Activated CD4-positive, alpha-beta T cell treated with anti-CD3 and anti-CD28 coated beads, Interleukin-2, amount 50 U/mL, for 16 hours (primary cell): ENCODE measurements around the gene MLPH.
"Not testable (repeated sequence)": the region's sequence is repeated elsewhere in the genome, so short reads cannot be mapped to it uniquely, and the experiment has no call there.

Source experiments
- DNase-seq: peaks from one replicate; pipeline ENCODE4 v3.0.0-alpha.2; 2020

The MLPH gene

DNA sequence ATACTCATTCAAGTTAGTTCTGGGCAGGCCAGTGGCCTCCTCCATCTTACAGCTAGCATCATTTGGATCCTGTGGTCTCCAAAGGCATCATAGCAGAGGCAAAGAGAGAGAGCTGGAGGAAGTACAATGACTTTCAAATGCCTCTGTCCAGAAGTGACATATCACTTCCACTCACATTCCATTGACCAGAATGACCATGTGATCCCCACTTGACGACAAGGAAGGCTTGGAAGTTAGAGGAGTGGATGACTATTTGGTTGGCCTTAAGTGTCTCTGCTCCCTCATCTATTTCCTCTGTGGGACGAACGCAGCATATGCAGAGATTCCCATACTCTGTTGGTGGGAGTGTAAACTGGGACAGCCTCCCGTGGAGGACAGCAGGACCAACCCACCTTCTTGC lies 27.8 kb upstream of the MLPH start:
- no peak for DNase-seq

DNA sequence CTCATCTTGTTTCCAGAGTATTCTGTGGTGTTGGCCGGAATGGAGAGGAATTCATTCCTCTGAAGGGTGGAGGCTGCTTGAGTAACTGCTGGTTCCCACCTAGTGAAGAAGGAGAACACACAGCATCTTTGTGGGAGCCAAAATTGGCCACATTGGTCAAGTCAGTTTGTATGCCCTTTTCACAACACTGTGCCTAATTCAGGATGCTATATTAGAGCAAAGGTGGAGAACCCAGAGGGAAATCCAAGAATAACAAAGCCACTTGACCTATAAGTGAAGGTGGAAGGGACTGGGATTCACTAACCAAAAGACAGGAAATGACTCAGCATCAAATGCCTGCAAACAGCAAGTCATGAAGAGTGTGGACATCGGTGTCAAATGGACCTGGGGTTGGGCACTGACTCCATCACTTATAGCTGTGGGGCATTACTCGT lies 27.3 kb upstream of the MLPH start:
- DNase-seq = no peak

GRCh38 chr2:237464757-237465391 lies 22.2 kb upstream of the MLPH start:
- DNase-seq = no peak

DNA sequence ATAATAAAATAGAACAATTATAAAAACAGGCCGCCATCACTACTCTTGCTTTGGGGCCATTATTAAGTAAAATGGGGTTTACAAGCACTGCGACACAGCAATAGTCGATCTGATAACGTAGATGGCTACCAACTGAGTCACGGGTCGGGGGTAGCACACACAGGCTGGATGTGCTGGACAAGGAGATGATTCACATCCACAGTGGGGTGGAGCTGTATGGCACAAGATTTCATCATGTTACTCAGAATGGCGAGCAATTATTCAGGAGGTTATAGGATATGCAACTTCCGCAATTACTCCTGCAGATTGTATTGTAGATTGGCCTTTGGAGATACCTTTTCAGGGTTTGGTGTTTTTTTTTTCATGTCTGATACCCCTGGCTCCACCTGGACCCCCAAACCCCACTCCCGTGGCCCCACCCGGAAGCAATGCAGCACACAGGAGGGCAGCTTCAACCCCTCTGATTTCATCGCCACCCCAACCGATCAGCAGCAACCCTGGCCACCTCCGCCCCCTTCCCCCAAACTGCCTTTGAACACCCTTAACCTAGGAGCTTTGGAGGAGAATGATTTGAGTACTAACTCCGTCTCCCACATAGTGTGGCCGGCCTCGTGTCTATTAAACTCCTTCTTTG lies 21.4 kb upstream of the MLPH start:
- peak; percentile 42 for DNase-seq

DNA sequence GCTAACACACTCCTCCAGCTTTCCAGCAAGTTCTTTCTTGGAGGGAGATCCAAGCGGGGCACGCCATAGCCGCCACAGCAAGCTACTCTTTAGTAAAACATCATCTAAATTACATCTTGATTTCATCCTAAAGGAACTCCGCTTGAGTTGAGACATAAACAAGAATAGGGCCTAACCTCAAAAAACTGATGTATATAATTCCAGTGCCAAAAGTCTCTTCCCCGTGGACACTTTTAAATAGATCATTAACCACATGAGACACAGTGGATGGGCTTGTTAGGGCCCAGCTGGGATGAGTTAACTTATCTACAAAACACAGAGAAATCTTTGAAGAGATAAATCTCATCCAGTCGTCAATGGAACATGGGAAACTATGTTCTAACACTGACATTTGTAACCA lies 20.8 kb upstream of the MLPH start:
- no peak for DNase-seq

- DNase-seq = no peak
Observed at GRCh38 chr2:237467447-237468179, 19.4 kb upstream of the MLPH start.

- DNase-seq = not testable (repeated sequence)
Observed at GRCh38 chr2:237469410-237469809, 17.6 kb upstream of the MLPH start.

DNA sequence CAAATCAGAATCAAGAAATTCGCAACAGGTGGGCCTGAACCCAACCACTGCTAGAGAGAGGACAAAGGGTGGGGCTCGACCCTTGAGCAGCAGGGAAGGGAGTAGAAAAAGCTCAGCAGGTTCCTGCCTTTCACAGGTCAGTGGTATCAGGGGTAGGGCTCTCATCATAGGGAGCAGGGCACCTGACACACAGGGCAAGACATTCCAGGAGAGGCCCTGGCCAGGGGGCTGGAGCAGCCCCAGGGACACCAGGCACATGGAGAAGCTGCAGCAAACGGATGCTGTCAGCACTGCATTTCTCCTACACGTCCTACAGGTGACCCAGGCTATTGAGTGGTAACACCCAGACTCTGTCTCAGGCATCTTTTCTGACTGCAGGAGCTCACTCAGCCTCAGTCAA lies 17.2 kb upstream of the MLPH start:
- no peak for DNase-seq

DNA sequence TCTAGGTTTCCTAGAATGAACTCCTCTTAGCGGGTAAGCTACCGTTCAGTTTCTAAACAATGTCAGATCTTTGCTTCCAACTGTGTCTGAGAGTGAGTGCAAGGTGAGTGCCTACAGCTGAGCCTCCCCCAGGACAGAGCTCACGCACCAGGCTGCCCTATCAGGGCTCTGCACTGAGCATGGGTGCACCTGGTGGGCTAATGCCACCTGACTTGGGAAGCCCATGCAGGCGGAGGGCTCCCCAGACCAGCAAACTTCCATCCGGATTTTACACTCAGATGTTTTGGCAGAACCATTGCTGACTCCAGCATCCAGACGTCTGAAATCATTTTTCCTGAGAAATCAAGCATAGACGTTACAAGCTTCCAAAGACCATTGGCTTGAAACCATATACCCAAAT lies 16.1 kb upstream of the MLPH start:
- no peak for DNase-seq

DNA sequence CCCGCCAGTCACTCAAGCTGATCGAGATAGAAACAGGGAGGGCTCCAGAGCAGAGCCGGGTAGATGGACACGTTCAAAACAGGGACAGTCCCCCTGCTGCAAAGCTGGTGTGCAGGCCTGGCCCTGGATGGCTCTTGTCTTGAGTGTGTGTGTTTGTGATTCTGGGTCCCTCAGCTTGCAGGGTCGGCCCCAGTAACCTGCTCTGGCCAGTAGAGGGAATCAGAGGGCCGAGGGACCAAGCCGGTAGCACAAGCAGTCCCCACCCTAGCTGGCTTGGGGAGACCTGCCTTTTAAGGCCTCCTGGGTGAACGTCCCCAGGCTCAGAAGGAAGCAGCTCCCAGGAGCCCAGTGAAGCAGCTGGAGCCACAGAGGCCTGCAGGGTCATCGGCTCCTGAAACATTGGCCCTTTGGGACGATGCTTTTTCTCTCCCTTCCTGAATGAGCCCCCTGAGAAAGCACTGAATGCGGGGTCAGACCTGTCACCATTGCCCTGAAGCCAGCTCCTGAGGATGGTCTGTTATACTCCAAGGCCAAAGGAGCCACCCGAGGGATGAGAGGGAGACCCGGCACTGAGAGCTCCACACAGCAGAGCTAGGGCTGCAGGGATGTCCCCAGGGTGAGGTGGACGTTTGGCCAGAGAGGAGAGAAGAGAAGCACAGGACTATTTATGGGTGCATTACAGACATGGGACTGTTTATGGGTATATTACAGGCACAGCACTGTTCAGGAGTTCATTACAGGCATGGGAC lies 15.4 kb upstream of the MLPH start:
- peak; percentile 41 for DNase-seq

DNA sequence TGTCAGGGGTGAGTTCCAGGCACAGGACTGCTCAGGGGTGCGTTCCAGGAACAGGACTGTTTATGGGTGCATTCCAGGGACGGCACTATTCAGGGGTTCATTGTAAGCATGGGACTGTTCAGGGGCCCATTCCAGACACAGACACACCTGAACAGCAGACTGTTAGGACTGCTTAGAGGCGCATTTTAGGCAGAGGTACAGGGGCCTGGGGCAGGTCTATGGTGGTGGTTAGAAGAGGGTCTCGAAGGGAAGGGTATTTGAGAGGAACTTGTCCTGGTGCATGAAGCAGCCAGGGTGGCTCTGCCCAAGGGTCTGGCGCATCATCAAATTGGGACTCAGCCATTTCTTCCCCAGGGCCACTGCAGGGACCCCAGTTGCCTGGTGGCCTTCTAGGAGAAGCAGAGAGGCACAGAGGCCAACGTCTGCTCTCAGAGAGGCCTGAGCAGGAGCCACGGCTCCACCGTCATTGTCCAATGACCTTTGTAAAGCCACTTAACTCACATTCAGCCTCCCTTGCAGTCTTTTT lies 14.8 kb upstream of the MLPH start:
- no peak for DNase-seq

GRCh38 chr2:237472909-237473877 lies 13.9 kb upstream of the MLPH start:
- DNase-seq = no peak

DNA sequence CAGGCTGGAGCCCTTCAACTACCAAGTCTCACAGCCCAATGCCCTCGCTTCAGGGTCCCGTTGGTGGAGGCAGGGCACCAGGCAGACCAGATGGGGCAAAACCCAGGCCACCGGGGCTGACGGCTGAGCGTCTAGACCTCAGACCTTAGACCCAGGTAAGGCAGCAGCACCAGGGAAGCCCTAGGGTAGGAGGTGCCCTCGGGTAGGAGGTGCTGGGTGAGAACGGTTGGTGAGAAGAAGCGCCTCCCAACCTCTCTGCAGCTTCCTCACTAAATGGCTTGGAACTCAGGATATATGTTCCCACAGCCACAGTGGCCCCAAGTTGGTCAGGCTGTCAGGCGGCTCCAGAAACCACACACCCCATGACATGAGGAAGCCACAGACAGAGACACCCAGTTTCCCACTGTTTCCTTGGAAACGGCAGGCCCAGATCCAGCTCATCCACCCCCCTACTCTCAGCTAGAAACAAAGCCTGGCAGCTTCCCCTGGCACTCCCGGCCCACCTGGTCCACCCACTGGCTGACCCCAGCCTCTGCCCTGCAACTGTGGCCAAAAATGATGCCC lies 13.1 kb upstream of the MLPH start:
- DNase-seq = no peak

DNA sequence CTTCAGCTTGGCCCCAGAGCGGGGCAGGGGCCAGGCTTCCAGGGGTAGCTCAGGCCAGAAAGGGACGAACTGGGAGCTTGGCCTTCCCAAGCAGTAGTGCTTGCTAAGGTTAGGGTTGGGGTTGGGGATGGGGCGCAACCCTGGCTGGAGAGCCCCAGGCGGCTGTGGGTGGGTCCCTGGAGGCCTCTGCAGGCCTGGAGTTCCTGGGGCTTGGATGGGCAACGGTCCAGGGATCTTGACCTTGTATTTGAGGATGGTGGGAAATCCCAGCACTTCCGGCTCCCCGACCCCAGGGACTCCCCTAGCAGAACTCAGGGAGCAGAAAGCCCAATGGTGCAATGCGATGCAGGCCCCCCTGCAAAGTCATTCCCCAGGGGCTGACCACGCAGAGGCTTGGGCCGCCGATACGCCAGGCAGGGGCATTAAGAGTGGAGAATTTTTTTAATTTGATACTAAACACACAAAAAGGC lies 12.6 kb upstream of the MLPH start:
- DNase-seq = no peak

- peak; percentile 70 for DNase-seq
Observed at GRCh38 chr2:237474931-237475703, 11.9 kb upstream of the MLPH start.

GRCh38 chr2:237475704-237476141 lies 11.3 kb upstream of the MLPH start:
- DNase-seq = peak; percentile 14

GRCh38 chr2:237478095-237478494 lies 9.0 kb upstream of the MLPH start:
- DNase-seq = no peak

DNA sequence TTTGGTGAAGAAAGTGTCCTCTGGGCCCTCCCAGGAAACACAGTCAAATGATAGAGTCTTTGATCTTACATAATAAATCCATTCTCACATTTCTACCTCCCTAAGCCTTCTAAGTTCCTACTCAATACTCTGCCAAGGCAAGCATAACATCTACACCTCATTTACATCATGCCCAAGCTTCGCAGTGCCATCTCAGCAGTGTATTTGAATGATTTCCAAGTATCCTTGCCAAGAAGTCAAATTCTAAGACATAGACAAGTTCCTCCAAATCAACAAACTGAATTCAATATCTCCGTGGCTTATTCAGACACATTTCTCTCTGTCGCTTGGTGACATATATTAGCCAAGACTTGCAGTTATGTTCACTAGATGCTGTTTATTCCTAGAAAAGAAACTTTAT lies 8.1 kb upstream of the MLPH start:
- no peak for DNase-seq

DNA sequence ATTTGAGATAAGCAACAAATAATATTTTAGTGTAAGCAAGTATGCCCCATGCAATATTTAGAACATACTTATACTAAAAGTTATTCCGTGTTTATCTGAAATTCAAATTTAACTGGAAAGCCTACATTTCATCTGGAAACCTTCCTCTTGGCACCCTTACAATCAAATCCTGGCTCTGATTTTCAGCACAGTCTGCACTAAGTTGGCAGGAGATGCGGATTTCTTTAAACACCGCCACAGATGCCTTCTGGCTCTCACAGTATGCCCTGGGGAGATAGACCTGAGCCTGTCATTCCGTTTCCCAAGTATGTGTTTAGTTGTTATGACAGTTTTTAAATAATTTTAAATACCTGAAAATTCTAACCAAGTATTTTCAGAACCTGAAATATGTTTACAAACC lies 7.3 kb upstream of the MLPH start:
- DNase-seq = no peak

DNA sequence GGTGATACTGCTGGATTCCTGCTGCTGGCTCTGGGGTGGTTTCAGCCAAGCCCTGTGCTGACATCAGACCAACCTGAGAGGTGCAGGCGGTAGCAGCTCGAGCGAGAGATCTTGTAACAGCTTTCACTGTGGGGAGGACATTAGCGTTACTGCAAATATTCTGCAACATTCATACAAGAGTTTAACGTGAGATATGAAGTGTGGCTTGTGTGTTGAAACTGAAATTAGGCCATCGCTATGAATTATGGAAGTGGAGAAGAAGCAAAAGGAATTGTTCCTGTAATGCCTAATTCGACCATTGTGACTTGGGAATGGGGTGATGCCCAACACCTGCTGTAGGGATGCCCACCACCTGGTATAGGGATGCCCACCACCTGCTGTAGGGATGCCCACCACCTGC lies 6.5 kb upstream of the MLPH start:
- DNase-seq = no peak
